Mammary epithelial cell (primary cell): ENCODE measurements around the gene TM9SF4.
"Not testable (repeated sequence)": the region's sequence is repeated elsewhere in the genome, so short reads cannot be mapped to it uniquely, and the experiment has no call there.

Source experiments
- EZH2 ChIP-seq: IDR thresholded peaks from 2 replicates; pipeline ENCODE4 v1.6.1; 2012; ENCODE audit warnings: low read length, inconsistent platforms, borderline replicate concordance
- TF ChIP-seq, protein P1 (sequence below), 2 donors: IDR thresholded peaks in 1 of 2; conservative IDR thresholded peaks in 1 of 2; 2 replicates each; pipeline ENCODE4 v1.5.1; 2011 to 2012; ENCODE audit warnings: inconsistent platforms in 2 of 2, low read length in 2 of 2, mild to moderate bottlenecking in 2 of 2, control low read depth in 1 of 2, low read depth in 1 of 2; ENCODE audit not compliant: insufficient read depth in 1 of 2; ENCODE audit errors: extremely low read depth in 1 of 2

DNA sequence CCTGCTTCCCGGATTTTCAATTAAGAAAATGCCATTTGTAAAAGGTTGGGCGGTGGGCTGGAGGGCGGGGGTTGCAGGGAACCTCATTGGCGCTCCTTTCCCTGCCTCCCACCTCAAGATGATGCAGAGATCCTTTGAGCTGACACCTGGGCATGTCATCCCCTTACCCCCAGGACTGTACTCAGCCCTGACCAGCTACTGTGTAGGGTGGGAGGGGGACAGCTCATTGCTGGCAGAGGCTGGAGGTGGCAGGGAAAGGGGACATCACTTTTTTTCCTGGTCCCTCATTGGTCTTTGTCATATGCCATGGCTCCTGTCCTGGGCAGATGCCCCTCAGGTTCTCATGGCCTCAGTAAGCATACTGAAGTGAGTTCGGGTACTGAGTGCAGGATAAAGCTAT, 83.8 kb downstream of the TM9SF4 start:
- TF ChIP-seq, protein P1, sequence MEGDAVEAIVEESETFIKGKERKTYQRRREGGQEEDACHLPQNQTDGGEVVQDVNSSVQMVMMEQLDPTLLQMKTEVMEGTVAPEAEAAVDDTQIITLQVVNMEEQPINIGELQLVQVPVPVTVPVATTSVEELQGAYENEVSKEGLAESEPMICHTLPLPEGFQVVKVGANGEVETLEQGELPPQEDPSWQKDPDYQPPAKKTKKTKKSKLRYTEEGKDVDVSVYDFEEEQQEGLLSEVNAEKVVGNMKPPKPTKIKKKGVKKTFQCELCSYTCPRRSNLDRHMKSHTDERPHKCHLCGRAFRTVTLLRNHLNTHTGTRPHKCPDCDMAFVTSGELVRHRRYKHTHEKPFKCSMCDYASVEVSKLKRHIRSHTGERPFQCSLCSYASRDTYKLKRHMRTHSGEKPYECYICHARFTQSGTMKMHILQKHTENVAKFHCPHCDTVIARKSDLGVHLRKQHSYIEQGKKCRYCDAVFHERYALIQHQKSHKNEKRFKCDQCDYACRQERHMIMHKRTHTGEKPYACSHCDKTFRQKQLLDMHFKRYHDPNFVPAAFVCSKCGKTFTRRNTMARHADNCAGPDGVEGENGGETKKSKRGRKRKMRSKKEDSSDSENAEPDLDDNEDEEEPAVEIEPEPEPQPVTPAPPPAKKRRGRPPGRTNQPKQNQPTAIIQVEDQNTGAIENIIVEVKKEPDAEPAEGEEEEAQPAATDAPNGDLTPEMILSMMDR (conservative IDR thresholded peaks at IDR 0.05 in 1 of 2, IDR thresholded peaks at IDR 0.05 in 1 of 2; ENCODE audit: extremely low read depth in 1 of 2, insufficient read depth in 1 of 2, low read depth in 1 of 2, low read length in 2 of 2) = not testable (repeated sequence)
- TF ChIP-seq EZH2 = not testable (repeated sequence)
